GM12874 (cell line): ENCODE measurements around the gene TMEM222.

ENCODE experiments used
- CTCF ChIP-seq: IDR thresholded peaks from 2 replicates; pipeline ENCODE4 v1.5.1; 2011; ENCODE audit warnings: low read depth, mild to moderate bottlenecking, control low read depth, low read length, moderate library complexity; ENCODE audit not compliant: insufficient read depth

TMEM222 gene

GRCh38 chr1:27353629-27354028 lies 31.7 kb downstream of the TMEM222 start:
- TF ChIP-seq CTCF = no peak

DNA sequence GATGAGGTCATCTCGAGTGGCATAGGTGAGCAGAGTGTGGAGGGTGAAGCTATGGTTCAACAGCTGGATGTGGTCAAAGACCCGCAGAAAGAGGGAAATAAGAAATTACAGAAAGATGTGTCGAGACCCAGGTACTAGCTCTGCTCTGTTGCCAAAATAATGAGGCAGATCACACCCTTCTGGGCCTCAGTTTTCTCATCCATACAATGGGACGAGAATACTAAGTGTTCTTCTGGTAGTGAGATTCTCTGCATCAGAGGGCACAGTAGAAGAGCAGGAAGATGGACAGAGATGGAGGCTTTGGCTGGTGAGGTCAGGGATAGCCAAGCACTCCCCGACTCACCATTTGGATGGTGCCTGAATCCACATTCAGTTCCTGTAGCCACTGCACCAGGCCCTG lies 33.7 kb downstream of the TMEM222 start:
- TF ChIP-seq CTCF = no peak

DNA sequence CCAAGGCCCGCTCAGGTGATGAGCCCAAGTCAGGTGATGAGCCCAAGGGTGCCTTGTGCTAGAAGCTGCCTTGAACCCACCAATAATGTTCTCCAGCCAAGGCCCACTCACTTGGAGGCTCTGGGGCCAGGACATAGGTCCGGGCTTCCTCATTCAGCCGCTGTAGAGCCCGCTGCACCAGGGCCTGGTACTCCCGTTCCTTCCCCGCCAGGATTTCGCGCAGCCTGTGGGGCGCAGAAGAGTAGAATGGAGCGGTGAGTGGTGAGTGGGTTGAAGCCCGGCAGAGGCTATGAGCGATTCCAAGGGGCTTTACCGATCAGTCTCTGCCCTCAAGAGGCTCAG lies 34.3 kb downstream of the TMEM222 start:
- TF ChIP-seq CTCF = no peak

- TF ChIP-seq CTCF = no peak
Measured at GRCh38 chr1:27356619-27357280, 34.8 kb downstream of the TMEM222 start.

GRCh38 chr1:27357281-27358037 lies 35.5 kb downstream of the TMEM222 start:
- peak; percentile 99 for TF ChIP-seq CTCF

DNA sequence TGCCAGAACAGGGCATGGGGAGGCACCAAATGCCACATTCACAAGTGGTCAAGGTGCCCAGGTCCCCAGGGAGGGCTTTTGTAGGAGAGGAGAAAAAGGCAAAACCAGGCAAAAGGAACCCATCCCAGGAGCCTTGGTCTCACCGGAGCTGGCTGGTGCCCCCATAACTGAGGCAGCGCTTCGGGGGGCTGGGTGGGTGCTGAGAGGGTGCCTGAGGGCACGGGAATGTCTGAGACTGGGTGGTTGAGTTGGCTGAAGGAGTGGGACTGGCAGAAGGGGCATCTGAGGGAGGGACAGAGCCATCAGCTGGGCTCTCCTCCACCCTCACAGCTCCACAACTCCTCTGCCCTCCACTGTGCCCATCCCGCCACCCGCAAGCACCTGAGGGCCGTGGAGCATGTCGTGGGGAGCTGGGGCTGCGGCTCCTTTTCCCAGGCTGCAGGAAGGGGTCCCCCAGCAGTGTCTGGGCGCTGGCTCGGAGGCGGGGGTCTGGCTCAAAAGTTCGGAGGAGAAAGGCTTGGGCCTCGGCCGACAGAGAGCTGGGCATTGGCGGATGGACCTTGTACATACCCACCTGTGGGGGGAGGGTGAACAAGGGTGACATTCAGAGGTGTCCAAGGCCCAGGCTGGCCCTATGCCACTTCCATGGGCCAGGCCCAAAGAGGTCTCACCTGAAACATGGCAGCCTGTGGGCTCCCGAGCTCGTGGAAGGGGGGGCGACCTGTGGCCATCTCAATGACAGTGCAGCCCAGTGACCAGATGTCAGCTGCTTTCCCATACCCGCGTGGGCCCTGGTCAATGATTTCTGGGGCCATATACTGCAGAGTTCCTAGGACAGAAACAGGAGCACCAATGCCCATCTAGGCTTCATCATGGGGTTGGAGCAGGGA lies 36.3 kb downstream of the TMEM222 start:
- no peak for TF ChIP-seq CTCF

DNA sequence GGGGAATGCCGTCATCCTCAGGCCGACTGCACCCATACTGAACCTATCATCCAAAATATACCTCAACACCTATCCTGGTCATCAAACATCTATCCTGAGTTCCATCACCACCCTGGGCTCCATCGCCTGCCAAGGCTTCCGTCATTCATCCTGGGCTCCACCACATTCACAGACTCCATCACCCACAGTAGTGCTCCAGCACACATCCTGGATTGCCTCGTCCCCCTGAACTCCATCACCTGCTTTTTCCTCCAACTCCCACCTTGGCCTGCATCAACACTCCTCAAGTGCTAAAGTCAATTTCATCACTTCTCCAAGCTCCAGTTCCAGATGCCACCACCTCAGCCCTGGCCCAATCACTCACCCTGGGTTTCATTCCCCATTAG lies 37.0 kb downstream of the TMEM222 start:
- no peak for TF ChIP-seq CTCF
